GM21576 (cell line): Measurements from ENCODE around the gene POLN.

Source experiments
- ATAC-seq: cut with Tn5 transposase; IDR thresholded peaks from one replicate; pipeline ENCODE4 v1.9.1; 2021; ENCODE audit warnings: mild to moderate bottlenecking, moderate library complexity; ENCODE audit not compliant: unreplicated experiment

Gene POLN

DNA sequence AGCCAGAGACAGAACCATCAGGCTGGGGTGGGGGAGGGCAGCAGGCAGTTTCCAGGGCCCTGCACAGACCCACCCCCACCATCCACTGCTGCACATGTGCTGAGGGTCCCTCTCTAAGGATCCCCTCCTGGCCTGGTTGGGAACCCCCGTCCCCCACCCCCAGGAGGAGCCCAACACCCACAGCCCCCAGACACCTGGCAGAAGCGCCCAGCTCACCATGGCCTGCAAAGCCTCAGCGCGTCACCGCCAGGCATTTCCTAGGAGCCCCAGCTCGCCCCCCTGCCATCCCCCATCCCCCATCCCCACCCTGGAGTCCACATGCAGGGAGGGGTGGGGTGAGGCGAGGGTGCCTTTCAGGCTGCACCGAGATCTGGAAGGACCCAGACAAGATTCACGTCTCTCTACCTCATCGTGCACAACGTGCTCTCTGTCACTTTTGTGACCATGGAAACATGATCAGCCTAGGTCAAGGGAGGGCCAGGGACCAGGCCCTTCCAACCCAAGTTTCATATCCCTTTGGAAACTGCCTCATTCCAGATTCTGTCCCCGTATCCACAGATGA lies 10.7 kb upstream of the POLN start:
- ATAC-seq = no peak

DNA sequence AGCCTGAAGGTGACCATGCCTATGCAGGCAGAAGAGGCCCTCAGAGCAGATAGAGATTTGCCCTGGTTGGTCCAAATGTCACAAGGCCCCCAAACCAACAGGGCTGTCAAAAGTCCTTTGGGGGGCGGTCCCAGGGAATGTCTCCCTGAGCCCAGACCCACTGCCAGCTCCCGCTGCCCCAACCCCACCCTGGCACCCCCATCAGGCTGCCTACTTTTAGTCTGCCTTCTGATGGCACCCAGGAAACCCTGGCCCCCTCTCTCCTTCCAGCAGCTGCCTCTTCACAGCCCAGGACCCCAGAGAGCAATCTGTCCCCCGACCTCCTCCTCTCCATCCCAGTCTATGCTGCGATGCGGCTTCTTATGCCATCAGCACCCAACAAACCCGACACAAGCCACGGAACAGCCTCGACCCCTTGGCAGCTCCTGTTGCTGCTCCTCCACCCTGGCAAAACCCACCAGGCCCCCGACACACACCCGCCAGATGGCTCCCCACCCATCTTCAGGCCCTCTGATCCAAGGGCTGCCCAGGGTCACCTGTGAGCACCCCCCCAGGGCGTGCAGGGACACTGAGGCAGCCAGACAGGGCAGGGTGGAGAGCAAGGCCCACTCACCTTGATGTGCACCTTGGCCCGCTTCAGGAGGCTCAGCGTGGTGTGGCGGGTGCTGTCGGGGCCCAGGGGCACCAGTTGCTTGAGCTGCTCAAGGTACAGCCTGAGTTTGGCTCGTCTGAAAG lies 10.0 kb upstream of the POLN start:
- no peak for ATAC-seq

DNA sequence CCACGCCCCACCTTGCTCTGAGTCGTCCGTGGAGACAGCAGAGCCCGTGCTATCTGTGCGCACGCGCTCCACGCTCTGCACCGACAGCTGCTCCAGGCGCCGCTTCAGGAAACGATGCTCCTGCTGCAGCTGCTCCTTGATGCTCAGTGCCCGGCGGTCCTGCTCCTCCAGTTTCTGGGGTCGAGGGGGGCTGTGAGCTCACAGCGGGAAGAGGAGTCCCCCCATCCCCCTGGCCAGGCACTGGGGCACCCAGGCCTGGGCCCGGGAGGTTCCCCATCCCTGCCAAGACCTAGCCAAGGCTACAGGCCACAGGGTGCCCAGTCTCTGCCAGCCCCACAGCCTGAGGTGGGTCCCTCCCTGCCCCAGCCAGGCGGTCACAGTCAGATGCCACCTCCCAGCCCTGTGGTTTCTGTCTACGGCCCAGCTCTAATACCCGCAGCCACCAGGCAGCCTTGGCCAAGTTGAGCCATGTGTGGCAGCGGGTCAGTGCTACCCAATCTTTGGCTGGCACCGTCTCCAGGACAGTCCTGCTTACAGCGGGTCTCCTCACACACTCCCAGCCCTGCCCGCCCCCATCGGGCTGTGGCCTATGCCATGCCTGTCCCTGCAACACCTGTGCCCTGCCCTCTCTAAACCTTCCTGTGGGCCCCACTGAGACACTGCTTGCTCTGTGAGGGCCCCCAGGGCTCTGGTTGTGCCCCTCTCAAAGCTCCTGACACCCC lies 9.3 kb upstream of the POLN start:
- no peak for ATAC-seq

DNA sequence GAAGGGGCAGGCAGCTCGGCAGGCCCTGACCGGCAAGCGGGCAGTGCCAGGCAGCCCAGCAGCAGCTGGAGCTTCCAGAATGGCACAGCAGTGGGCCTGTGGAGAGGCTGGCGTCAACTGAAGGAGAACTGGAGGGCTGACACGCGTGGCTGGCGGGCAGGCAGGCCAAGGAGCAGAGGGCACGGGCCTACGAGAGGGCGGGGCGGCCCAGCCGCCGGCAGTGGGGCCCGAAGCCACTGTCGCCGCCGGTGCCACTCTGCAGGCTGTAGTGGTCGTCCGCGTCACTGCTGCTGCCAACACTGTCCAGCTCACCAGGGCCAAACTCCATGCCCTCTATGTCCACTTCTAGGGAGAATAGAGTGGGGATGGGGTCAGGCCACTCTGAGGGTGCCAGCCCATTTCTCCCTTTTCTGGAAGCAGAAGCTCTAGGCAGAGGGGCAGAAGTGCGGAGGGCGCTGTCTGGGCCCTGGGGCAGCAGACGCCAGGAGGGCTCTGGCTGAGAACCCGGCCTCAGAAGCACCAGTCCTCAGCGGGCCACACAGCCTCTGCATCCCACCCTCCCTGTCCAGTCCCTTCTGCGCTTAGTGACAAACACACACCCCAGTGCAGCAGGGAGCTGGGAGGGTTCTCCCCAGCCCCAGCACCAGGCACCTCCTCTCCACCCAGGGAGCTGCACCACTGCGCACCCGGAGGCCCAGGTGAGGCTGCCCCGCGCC lies 8.6 kb upstream of the POLN start:
- no peak for ATAC-seq

DNA sequence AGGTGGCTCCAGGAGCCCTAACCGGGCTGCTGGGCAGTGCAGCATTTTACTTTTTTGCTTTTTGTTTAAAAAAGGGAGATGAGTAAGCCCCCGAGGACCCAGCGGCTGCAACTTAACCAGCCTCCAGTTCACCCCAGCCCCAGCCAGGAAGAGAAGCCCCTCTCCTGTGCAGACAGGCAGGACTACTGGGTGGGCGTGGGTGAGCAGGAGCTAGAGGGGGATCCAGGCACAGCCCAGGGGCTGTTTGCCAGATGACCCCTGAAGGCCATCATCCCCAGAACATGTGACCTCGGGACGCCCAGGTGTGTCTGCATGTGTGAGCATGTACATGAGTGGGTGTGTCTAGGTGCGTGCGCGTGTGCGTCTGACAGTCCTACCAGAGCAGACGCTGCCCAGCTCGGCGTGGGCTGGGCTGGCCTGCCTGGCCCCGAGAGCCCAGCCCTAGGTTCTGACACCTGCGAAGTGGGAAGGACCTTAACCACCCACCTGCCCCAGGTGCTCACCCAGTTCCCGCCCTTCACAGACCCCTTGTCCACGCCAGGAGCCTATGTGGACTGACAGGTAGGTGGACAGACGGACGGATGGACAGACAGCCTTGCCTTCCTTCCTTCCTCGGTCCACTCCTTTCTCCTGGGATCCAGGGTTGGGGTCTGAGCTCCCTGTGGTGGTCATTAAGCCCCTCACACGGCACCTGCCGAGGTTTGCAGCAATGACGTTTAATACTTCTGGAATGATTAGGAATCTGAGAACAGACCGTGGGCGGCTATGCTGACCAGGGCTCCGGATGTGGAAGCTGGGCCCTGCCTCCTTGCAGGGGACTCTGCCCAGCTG lies 7.8 kb upstream of the POLN start:
- ATAC-seq = no peak

DNA sequence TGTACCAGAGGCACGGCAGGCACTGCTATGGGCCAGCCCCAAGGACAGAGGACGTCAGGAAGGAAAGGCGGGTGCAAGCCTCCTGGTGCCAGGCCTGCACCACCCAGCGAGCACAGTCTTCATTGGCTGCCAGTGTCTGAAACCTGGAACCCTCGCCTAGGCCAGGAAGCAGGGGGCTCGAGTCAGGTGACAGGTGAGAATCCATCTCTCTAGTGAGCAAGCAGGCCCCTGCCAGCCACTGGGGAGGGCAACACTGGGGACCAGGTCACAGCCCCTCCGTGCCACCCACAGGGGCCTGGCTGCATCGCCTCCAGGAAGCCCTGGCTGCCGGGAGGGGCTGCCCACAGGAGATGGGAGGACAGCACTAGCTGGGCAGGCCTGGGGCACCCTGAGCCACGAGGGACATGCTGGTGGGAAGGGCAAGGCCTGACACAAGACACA lies 6.9 kb upstream of the POLN start:
- ATAC-seq = no peak

DNA sequence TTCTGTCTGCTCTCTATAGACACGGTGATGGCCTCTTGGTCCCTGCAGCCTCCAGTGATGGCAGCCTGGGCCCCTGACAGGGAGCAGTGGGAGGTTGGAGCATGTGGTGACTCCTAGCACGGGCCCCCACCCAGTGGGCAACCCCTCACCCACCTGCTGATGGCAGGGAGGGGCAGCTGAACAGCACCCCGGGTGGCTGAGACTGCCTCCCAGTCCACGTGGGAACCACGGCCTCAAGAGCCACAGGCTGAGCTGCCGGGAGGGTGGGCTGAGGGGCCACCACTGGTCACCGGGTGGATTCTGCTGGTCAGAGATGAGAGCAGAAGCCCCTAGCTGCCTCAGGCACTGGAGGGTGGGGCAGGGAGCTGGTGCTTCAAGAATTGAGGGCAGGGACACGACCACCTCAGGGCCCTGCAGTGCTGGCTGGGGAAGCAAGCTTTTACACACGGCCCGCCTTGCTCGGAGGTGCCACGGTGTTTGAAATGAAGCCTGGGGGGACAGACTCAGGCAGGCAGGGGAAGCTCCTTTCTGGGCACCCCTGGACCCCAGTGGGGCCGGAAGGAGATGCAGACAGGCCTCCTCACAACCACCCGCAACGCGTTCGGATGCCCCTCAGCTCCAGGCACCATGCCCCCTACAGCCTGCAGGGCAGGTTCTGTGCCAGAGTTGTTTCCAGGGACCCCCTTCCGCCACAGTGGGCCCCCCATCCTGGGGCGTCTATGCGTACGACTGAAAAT lies 6.3 kb upstream of the POLN start:
- ATAC-seq = no peak

DNA sequence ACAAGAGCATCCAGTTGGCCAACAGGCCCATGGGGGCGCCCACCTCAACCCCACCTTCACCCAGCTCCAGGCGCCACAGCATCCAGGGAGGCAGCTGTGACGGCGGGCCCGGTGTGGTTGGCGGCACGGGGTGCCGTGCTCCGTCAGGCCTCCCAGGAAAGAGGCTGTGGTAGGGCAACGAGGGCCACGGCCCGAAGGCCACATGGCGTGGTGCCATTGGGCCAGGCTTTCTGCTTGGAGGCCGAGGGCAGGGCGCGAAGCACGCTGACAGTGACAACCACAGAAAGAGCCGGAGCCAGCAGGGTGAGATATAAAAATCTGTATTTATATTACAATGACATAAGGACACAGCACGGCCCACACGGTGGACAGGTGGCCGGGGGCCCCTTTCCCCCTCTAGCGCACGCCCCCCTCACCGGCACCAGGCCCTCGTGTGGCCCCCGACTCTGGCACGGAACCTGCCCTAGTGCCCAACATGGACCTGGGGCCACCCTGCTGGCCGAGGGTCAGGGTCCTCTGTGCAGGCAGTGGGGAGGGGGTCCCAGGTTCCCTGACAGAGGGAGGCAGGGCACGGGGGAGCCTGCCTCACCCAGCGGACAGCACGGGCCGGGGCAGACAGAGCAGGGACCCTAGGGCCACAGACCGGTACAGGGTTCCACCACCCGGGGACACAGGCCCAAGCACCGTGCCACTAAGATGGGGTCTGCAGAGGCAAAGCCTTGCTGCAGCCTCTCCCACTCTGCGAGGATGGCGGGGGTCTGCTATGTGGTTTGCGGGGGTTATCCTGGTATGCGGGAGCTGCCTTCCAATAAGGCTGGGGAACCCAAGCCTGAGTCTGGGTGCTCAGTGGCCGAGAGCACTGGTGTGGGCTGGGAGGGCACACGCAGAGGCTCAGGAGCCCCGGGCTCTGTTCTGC lies 5.5 kb upstream of the POLN start:
- ATAC-seq = no peak

DNA sequence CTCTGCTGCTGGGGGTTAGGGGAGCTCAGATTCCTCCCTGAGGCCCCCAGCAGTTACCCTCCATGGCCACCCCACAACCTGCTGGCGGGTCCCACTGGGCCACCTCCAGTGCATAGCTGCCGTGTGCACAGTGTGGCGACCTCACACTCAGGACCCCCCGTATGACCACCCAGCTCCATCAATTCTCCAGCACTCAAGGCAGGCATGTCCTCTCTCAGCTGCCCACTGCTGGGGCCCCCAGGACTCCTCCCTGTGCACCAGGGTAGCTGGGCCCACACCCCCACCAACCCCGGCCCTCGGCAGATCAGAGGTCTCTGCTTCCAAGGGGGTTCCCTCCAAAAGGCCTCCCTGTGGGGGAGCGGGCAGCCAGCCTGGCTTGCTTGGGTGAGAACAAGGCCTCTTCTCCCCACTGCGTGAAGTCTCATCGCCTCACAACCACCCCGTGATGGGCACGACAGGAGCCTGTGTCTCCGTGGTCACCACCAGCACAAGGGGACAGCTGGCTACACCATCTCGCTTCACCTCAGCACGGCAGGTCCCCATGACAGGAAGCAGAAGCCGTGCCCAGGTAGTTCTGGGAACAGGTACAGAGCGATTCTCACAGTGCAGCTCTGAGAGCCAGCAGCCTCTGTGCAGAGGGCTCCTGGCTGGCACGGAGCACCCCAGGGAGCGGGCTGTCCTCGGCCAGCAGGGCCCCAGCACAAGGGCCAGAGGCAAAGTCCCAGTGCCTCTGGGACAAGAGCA lies 4.6 kb upstream of the POLN start:
- ATAC-seq = no peak

DNA sequence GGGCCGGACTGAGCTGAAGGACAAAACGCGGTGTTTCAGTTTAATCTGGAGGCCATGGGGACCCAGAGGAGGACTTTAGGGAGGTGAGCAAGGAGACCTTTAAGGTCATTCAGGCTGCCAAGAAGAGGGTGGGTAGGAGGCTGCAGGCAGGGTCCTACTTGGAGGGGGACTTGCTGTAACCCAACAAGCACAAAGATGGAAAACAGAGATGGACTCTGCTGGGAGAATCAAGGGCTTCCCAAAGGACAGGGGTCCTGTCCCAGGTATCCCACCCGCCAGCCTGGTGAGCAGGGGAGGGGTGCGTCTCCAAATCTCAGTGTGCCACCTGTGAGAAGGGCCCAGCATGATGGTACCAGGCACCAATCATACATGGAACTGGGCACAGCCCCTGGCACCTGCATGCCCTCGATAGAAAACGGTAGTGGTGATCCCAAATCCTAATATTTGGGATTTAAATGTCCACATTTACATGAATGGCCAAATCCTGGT lies 3.9 kb upstream of the POLN start:
- no peak for ATAC-seq

DNA sequence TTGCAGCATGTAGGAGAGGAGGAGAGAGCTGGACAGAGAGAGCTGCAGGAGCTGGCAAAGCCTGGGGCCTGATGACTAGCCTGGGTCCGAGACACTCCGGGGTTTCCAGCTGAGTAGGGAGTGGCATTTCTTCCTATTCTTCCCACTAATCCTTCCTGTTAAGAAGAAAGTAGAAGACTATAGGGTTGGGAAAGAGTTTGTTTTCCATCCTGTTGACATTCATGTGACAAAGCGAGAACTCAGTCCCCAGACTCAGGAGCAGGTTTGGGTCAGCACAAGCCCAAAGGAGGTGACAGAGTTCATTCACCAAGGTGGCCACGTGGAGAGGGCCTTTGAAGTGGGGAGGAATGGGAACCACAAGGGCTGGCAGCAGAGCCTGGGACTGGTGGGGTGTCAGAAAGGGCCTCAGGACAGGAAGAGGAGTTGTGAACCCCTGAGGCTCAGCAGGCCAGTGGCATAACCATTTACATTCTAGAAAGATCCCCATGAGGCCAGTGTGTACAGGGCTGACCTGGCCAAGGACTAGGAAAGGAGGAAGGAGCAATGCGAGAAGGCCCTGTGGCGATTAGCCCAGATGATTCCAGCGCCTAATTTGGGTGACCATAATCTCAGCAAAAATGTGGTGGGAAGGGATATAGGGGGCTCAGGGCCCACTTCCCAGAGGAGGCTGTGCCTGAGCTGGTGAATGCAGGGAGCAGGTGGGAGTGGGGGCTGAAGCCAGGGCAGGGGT lies 3.3 kb upstream of the POLN start:
- ATAC-seq = no peak

DNA sequence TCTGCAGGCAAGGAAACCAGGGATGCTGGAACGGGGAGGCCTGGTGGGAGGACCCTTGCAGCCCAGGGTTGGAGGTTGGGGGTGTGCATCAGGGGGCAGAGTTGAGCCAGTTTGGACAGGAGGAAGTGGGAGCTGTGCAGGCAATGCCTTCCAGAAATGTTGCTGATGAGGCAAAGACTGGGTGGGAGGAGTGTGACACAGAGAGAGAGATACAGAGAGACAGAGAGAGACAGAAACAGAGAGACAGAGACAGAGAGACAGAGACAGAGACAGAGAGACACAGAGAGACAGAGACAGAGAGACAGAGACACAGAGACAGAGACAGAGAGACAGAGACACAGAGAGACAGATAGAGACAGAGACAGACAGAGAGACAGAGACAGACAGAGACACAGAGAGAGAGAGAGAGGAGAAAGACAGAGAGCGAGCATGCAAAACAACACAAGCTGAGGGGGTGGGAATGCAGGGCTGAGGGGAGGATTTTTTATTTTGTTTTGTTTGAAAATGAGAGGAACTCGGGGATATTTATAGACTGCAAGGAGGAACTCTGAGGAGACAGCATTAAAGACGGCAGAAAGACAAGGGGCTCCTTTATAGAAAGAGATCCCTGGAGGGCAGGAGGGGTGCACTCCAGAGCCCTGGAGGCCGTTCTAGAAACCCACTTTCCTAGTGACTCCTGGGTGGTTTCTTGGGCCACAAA lies 1.9 kb upstream of the POLN start:
- ATAC-seq = no peak

DNA sequence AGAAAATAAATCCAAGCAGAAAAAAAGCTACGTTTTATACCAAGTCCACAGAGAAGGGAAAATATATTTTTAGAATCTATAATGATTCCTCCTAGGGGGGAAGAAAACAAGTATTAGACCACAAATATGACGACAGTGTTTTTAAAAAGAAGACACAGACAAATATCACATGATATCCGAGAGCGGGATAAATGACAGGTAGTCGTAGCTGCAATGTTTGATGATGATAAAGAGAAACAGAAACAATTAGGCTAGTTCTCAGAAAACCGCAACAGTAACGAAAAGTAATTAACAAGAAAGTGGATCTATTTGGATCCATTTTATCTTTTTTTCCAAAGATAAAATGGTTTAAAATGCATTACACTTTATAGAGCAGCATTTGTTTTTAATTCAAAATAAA lies 918 bp downstream of the POLN start:
- ATAC-seq = no peak

DNA sequence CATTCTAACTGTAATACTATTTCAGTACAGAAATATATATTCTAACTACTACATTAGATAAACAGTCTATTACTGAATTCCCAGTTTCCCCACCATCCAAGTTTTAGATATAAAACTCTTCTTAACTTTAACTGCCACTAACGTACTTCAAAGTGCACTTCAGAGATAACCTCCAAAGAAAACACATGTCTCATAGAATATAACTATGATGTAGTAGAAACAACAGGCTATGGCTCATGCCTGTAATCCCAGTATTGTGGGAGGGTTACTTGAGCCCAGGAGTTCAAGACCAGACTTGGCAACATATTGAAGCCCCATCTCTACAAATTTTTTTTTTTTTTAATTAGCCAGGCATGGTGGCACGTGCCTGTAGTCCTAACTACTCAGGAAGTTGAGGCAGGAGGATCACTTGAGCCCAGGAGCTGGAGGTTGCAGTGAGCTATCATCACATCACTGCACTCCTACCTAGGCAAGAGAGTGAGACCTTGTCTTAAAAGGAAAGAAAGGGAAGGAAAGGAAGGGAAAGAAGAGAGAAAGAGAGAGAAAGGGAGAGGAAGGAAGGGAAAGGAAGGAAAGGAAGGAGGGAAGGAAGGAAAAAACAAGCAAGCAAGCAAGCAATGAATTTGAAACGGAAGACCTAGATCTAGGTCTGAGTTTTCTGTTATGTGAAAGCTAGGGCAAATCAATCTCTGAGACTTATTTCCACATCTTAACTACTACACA lies 4.8 kb downstream of the POLN start:
- no peak for ATAC-seq

DNA sequence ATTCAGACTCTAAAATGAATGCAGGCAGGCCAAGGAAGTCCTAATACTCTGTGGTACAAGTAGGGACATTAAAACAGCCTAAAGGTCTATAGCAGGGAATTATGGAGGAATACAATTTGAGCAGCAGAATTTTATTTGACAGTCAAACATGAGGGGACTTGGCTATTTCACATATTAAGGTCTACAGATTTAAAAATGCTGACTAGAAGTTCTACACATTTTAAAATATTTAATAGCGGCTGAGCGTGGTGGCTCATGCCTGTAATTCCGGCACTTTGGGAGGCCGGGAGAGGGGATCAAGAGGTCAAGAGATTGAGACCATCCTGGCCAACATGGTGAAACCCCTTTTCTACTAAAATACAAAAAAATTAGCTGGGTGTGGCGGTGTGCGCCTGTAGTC lies 10.8 kb downstream of the POLN start:
- no peak for ATAC-seq

DNA sequence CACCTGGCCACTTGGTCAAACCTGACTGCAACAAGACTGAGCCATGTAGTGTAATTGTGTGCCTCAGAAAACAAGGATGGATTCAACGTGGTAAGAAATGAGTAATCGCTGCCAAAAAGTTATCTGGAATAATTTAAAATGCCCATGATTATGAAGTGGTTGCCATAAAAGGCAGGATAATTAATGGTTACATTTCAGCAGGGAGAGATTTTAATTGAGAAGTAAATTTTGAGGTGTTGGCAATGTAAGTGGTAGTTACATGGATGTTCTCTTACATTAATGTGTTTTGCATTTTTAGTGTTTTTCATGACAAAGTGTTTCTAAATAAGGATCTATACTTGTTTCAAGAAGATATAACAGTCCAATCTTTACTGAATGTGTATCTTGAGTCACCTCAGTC lies 15.7 kb downstream of the POLN start:
- no peak for ATAC-seq
